HEK293 (cell line): ENCODE data around the gene C5orf34.
"Not testable (repeated sequence)": the region's sequence is repeated elsewhere in the genome, so short reads cannot be mapped to it uniquely, and the experiment has no call there.

Experiments used
- CTCF ChIP-seq: fragments of 450-650 bp; formaldehyde crosslinking; IDR thresholded peaks from 2 replicates; pipeline ENCODE4 v1.5.1; 2016; ENCODE audit warnings: missing biosample characterization, missing genetic modification characterization
- IKZF3 ChIP-seq: fragments of 450-650 bp; IDR thresholded peaks from 2 replicates; pipeline ENCODE4 v1.5.0; 2018; ENCODE audit warnings: missing biosample characterization, mild to moderate bottlenecking, missing genetic modification characterization, moderate library complexity
- REST ChIP-seq: fragments of 450-650 bp; formaldehyde crosslinking; IDR thresholded peaks from 2 replicates; pipeline ENCODE4 v1.5.1; 2016; ENCODE audit warnings: missing biosample characterization, missing genetic modification characterization
- ZNF174 ChIP-seq: fragments of 450-650 bp; formaldehyde crosslinking; IDR thresholded peaks from 2 replicates; pipeline ENCODE4 v1.5.0; 2017; ENCODE audit warnings: missing biosample characterization, mild to moderate bottlenecking, missing genetic modification characterization
- ZNF274 ChIP-seq, 2 experiments: fragments of 200-500 bp in 1 of 2; fragments of 450-650 bp in 1 of 2; sonication (Bioruptor generic) in 1 of 2; formaldehyde crosslinking in 1 of 2; IDR thresholded peaks; 2 replicates each; pipeline versions ENCODE4 v1.5.1 to v1.6.1; 2014 to 2016; ENCODE audit warnings: borderline replicate concordance in 1 of 2, inconsistent platforms in 1 of 2, low read length in 1 of 2, missing biosample characterization in 1 of 2, missing genetic modification characterization in 1 of 2
- ZNF423 ChIP-seq: fragments of 450-650 bp; formaldehyde crosslinking; IDR thresholded peaks from 2 replicates; pipeline ENCODE4 v1.5.1; 2016; ENCODE audit warnings: missing biosample characterization, missing genetic modification characterization
- ZNF623 ChIP-seq: fragments of 450-650 bp; formaldehyde crosslinking; IDR thresholded peaks from 2 replicates; pipeline ENCODE4 v1.5.1; 2016; ENCODE audit warnings: missing biosample characterization, missing genetic modification characterization

GRCh38 chr5:43511062-43511461, 3.9 kb downstream of the C5orf34 start:
- TF ChIP-seq IKZF3 (tag by site-specific recombination); CTCF (tag by site-specific recombination); ZNF174 (tag by site-specific recombination); ZNF423 (tag by site-specific recombination); ZNF623; ZNF274 (IDR thresholded peaks at IDR 0.05; ENCODE audit: low read length); ZNF274 (tag by site-specific recombination; IDR thresholded peaks at IDR 0.05; ENCODE audit: borderline replicate concordance); REST (tag by site-specific recombination): not testable (repeated sequence)
